B cell (primary cell): ENCODE data around the gene JAK2. TPM values are rescaled to one million over a fixed set of nuclear protein-coding genes. Genes with fewer than 3 reads are reported as not detected.
"Not testable (repeated sequence)": the region's sequence is repeated elsewhere in the genome, so short reads cannot be mapped to it uniquely, and the experiment has no call there.

Experiments used
- ATAC-seq: fragments of 200-7000 bp; cut with Tn5 transposase; one replicate; pipeline ENCODE4 v1.10.0; 2021; ENCODE audit warnings: low read depth, mild to moderate bottlenecking, moderate number of reproducible peaks, moderate library complexity
- CTCF ChIA-PET: fragments of 350-600 bp; sonication (Branson Sonifier 250); formaldehyde crosslinking; loops from one replicate; lab custom pipeline; 2021; ENCODE audit warnings: antibody characterized with exemption, inconsistent platforms; lab: Charles Lee
- POLR2A ChIA-PET: fragments of 350-600 bp; sonication (Branson Sonifier 250); formaldehyde crosslinking; loops from one replicate; lab custom pipeline; 2021; ENCODE audit warnings: antibody characterized with exemption; lab: Charles Lee
- DNase-seq: peaks from one replicate; pipeline ENCODE4 v3.0.0; 2013
- H2AFZ ChIP-seq: 2 replicates; pipeline ENCODE4 v1.6.1; 2012; ENCODE audit warnings: mild to moderate bottlenecking, low read depth, low read length; ENCODE audit not compliant: insufficient read depth, poor library complexity, severe bottlenecking
- H3K27ac ChIP-seq, 2 donors: 1 replicate in 1 of 2; 2 replicates in 1 of 2; pipeline ENCODE4 v1.5.1; 2012 to 2013; ENCODE audit warnings: low read length in 2 of 2, mild to moderate bottlenecking in 2 of 2, moderate library complexity in 1 of 2
- H3K27me3 ChIP-seq, 4 experiments: fragments of 200-600 bp in 1 of 4; sonication (generic) in 1 of 4; replicated peaks in 1 of 4; 1 replicate in 2 of 4; 2 replicates in 2 of 4; pipeline versions ENCODE4 v1.6.1 to v1.7.0; 2013 to 2016; ENCODE audit warnings: low read length in 3 of 4, mild to moderate bottlenecking in 2 of 4, mixed read lengths in 1 of 4, moderate library complexity in 1 of 4; ENCODE audit not compliant: insufficient read depth in 4 of 4, control insufficient read depth in 3 of 4; ENCODE audit errors: control extremely low read depth in 1 of 4
- H3K36me3 ChIP-seq, 2 experiments: replicated peaks in 1 of 2; 1 replicate in 1 of 2; 2 replicates in 1 of 2; pipeline versions ENCODE4 v1.6.1 to v1.7.1; 2013; ENCODE audit warnings: low read length in 1 of 2; ENCODE audit not compliant: insufficient read depth in 2 of 2, control insufficient read depth in 1 of 2; ENCODE audit errors: control extremely low read depth in 1 of 2, extremely low read depth in 1 of 2
- H3K4me1 ChIP-seq, 2 donors: fragments of 200-600 bp in 1 of 2; sonication (generic) in 1 of 2; 1 replicate in 1 of 2; 2 replicates in 1 of 2; pipeline versions ENCODE4 v1.5.1 to v1.6.1; 2013 to 2017; ENCODE audit warnings: low read length in 2 of 2; ENCODE audit not compliant: control insufficient read depth in 2 of 2, insufficient read depth in 2 of 2
- H3K4me2 ChIP-seq: replicated peaks from 2 replicates; pipeline ENCODE3; 2012; ENCODE audit warnings: mild to moderate bottlenecking, low read depth, low read length; ENCODE audit not compliant: poor library complexity, severe bottlenecking
- H3K4me3 ChIP-seq, 5 experiments: fragments of 200-600 bp in 1 of 5; sonication (generic) in 1 of 5; 1 replicate in 3 of 5; 2 replicates in 2 of 5; pipeline versions ENCODE4 v1.5.1 to v1.7.0; 2011 to 2016; ENCODE audit warnings: low read length in 4 of 5, mild to moderate bottlenecking in 4 of 5, low read depth in 2 of 5, control low read depth in 1 of 5, moderate library complexity in 1 of 5; ENCODE audit not compliant: insufficient read depth in 1 of 5; ENCODE audit errors: control extremely low read depth in 1 of 5, extremely low read depth in 1 of 5
- H3K79me2 ChIP-seq: fragments of 200-600 bp; sonication (generic); one replicate; pipeline ENCODE4 v1.6.0; 2016; ENCODE audit warnings: low read length; ENCODE audit not compliant: control insufficient read depth, insufficient read depth
- H3K9ac ChIP-seq: fragments of 200-600 bp; sonication (generic); 2 replicates; pipeline ENCODE4 v1.6.1; 2017; ENCODE audit warnings: mild to moderate bottlenecking, low read length, moderate library complexity
- H3K9me3 ChIP-seq, 3 donors: one replicate each; pipeline versions ENCODE4 v1.6.1 to v1.7.1; 2013; ENCODE audit warnings: low read length in 2 of 3; ENCODE audit not compliant: control insufficient read depth in 2 of 3, insufficient read depth in 1 of 3; ENCODE audit errors: control extremely low read depth in 1 of 3
- H4K20me1 ChIP-seq: 2 replicates; pipeline ENCODE4 v1.6.0; 2012; ENCODE audit warnings: mild to moderate bottlenecking, low read length; ENCODE audit not compliant: insufficient read depth, control insufficient read depth, poor library complexity, severe bottlenecking
- H3K27ac Mint-ChIP-seq: one replicate; pipeline ENCODE4 v1.8.0; 2021; ENCODE audit warnings: mixed read lengths
- H3K27me3 Mint-ChIP-seq: one replicate; pipeline ENCODE4 v1.8.0; 2021; ENCODE audit warnings: mixed read lengths
- H3K4me1 Mint-ChIP-seq: one replicate; pipeline ENCODE4 v1.8.0; 2021; ENCODE audit warnings: mixed read lengths
- H3K4me3 Mint-ChIP-seq: one replicate; pipeline ENCODE4 v1.8.0; 2021; ENCODE audit warnings: mixed read lengths
- H3K9me3 Mint-ChIP-seq: one replicate; pipeline ENCODE4 v1.8.0; 2022; ENCODE audit warnings: mixed read lengths; ENCODE audit not compliant: insufficient read depth
- CTCF ChIP-seq: fragments of 200-600 bp; IDR thresholded peaks from one replicate; pipeline ENCODE4 v1.8.0; 2022; ENCODE audit warnings: antibody characterized with exemption, mild to moderate bottlenecking
- EZH2 ChIP-seq: IDR thresholded peaks from 2 replicates; pipeline ENCODE4 v1.6.1; 2012; ENCODE audit warnings: borderline replicate concordance, low read depth, mild to moderate bottlenecking, moderate library complexity, low read length; ENCODE audit not compliant: insufficient read depth, poor library complexity, severe bottlenecking
- WGBS: methylation state at CpG from one replicate; pipeline ENCODE4 v1.1.5; 2013; ENCODE audit warnings: missing lambda C conversion rate; ENCODE audit not compliant: insufficient coverage; 5-methylcytosine and 5-hydroxymethylcytosine counted together
- intact Hi-C: fragments of 100-400 bp; cut with micrococcal nuclease; formaldehyde crosslinking; loops from one replicate; pipeline ENCODE4 v1.10.0; 2022
- polyA plus RNA-seq: library from polyadenylated mRNA; depleted of rRNA; stranded (reverse); fragments of >200 nt; gene quantifications from 2 replicates; pipeline ENCODE4 v1.2.3, GENCODE V29; 2012
- total RNA-seq, 2 donors: library from RNA; stranded (reverse); fragments of 120-200 nt in 1 of 2; gene quantifications; 1 replicate in 1 of 2; 2 replicates in 1 of 2; pipeline versions ENCODE4 v1.2.3 to v1.2.4, GENCODE V29; 2013 to 2022

The JAK2 gene
- total and polyA plus RNA-seq, 2 donors (not counting 1 experiment from before 2014, with no cell fraction given) = 8.0 to 24.6 TPM

GRCh38 chr9:5025416-5025815, 40.3 kb downstream of the JAK2 start:
- no peak overlapping the region for H3K27ac Mint-ChIP-seq
- WGBS = no CpG with 5 or more reads among the region's 3 CpGs
- no peaks in the 10 kb centered on the region for H3K27me3 Mint-ChIP-seq
- ATAC-seq = no peak
- H2AFZ ChIP-seq = no peak overlapping the region
- ChIA-PET POLR2A (no interaction called here), CTCF (no interaction called here)
- H3K27me3 ChIP-seq = no peaks in the 10 kb centered on the region
- TF ChIP-seq CTCF (no peak), EZH2 (no peak)
- no peak overlapping the region for H3K4me3 ChIP-seq
- no peaks in the 10 kb centered on the region for H3K4me1 ChIP-seq
- H3K9me3 Mint-ChIP-seq = peaks cover 3% of the 10 kb centered on the region
- intact Hi-C loops = no loop called here
- H4K20me1 ChIP-seq = peaks cover 14% of the 10 kb centered on the region
- H3K79me2 ChIP-seq = peaks cover 18% of the 10 kb centered on the region
- H3K27ac ChIP-seq = no peak overlapping the region
- no peak overlapping the region for H3K9ac ChIP-seq
- peaks cover 17 to 55% of the 10 kb centered on the region in 2 experiments for H3K36me3 ChIP-seq
- no peak overlapping the region for H3K4me2 ChIP-seq
- peaks cover 5% of the 10 kb centered on the region for H3K4me1 Mint-ChIP-seq
- no peak for DNase-seq
- peaks cover 0 to 9% (median 0%) of the 10 kb centered on the region in 3 donors for H3K9me3 ChIP-seq
- no peak overlapping the region for H3K4me3 Mint-ChIP-seq

- H3K27ac ChIP-seq, H3K27ac Mint-ChIP-seq, H3K9ac ChIP-seq, ATAC-seq, H3K9me3 Mint-ChIP-seq, H3K27me3 ChIP-seq, H3K9me3 ChIP-seq, H2AFZ ChIP-seq, H3K4me1 Mint-ChIP-seq, H3K4me2 ChIP-seq, H3K27me3 Mint-ChIP-seq, POLR2A ChIA-PET, intact Hi-C loops, H3K4me3 Mint-ChIP-seq, H4K20me1 ChIP-seq, DNase-seq, H3K4me1 ChIP-seq, H3K79me2 ChIP-seq, H3K4me3 ChIP-seq, CTCF ChIA-PET: not testable (repeated sequence)
- WGBS = 96% methylated on average over 12 of the region's 19 CpGs
- H3K36me3 ChIP-seq = peaks cover 9 to 30% of the 10 kb centered on the region in 2 experiments
Observed at GRCh38 chr9:5031941-5032340, 46.9 kb downstream of the JAK2 start.
